HEK293 (cell line): ENCODE data around the gene ZFPL1.

Experiments used
- GLI4 ChIP-seq: fragments of 450-650 bp; formaldehyde crosslinking; IDR thresholded peaks from 2 replicates; pipeline ENCODE4 v1.5.1; 2016; ENCODE audit warnings: missing biosample characterization, missing genetic modification characterization
- TF ChIP-seq, protein P1 (sequence below): fragments of 450-650 bp; formaldehyde crosslinking; IDR thresholded peaks from 2 replicates; pipeline ENCODE4 v1.5.1; 2016; ENCODE audit warnings: missing biosample characterization, missing genetic modification characterization

GRCh38 chr11:65053827-65054508, 30.1 kb upstream of the ZFPL1 start:
- TF ChIP-seq, protein P1, sequence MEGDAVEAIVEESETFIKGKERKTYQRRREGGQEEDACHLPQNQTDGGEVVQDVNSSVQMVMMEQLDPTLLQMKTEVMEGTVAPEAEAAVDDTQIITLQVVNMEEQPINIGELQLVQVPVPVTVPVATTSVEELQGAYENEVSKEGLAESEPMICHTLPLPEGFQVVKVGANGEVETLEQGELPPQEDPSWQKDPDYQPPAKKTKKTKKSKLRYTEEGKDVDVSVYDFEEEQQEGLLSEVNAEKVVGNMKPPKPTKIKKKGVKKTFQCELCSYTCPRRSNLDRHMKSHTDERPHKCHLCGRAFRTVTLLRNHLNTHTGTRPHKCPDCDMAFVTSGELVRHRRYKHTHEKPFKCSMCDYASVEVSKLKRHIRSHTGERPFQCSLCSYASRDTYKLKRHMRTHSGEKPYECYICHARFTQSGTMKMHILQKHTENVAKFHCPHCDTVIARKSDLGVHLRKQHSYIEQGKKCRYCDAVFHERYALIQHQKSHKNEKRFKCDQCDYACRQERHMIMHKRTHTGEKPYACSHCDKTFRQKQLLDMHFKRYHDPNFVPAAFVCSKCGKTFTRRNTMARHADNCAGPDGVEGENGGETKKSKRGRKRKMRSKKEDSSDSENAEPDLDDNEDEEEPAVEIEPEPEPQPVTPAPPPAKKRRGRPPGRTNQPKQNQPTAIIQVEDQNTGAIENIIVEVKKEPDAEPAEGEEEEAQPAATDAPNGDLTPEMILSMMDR (tag by site-specific recombination) = no peak
- TF ChIP-seq GLI4 = no peak
